GM20431 (cell line): Measurements from ENCODE around the gene RAB11FIP5.

Experiments
- in situ Hi-C: fragments of 300-500 bp; cut with MseI, MboI; formaldehyde crosslinking; loops from one replicate; pipeline ENCODE4 v1.15.0; 2020; ENCODE audit warnings: low sequenced_read_pairs; ENCODE audit not compliant: unreplicated experiment

Gene RAB11FIP5

DNA sequence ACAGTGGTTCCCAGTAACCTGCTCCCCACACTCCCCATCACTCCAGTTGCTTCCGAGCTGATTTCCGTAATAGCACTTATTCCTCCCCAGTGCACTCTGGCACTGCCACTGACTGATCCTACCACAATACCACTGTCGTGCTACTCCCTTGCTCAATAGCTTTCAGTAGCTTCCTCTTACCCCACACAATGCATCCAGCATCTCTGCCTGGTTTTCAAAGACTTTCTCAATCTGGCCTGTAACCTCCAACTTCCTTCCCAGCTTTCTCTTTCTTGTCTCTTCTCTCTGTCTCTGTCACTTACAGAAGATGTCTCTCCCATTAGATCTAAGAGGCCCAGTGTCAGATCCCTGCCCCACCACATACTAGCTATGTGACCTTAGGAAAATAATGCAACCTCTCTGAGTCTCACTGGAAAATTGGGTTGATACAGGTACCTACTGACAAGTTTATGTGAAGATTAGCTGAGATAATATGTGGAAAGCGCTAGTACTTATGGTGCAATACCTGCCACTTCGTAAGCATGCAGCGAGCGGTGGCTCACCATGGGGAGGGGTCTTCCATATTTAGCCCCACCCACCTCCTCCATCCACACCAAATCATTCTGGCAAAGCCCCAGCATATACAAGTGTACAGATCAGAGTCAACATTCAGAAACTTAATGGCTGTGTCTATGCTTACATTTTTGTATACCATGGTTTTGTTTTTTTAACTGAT is 77.9 kb downstream of the RAB11FIP5 start:
- in situ Hi-C loops, result no loop called here

DNA sequence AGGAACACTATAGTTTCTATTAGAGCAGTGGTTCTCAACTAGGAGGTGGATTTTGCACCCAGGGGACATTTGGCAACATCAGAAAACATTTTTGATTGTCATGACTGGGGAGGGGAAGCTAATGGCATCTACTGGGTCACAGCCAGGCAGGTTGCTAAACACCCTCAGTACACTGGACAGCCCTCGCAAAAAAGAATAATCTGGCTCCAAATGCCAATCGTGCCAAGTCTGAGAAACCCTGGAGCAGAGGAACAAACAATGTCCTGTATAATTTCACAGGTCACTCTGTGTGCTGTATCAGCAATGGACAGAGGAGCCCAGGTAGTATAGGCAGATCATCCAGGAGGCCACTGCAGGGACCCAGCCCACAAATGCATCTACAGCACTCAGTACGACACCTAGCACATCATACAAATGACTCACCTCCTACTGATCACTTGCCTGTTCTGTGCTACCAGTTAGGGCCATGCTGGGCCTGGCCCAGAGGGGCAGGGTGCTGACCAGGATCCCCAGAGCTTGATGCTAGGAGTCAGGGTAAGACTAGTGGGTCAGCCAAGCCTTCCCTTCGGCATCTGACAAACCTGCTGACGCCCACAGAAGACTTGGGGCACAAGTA is 78.9 kb downstream of the RAB11FIP5 start:
- in situ Hi-C loops, result no loop called here

DNA sequence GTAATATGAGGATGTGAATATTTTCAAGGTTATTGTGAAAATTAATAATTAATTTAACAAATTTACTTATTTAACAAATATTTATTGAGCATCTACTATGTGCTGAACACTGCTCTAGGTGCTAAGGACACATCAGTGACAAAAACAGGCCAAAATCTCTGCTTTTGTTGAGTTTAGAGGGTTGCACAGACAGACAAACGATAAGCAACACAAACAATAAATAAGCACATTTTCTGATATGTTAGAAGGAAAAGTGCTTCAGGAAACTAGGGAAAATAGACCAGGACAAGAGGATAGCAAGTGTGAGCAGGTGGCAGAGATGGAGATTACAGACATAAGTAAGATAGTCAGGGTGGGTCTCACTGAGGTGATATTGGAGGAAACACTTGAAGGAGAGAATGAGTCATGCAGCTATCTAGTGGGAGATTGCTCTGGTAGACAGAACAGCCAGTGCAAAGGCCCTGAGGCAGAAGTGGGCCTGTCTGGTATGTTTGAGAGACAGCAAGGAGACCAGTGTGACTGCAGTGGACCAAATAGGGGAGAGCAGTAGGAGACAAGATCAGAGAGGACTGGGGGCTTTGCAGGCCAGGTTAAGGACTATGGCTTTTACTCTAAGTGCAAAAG is 79.5 kb downstream of the RAB11FIP5 start:
- in situ Hi-C loops, result no loop called here

DNA sequence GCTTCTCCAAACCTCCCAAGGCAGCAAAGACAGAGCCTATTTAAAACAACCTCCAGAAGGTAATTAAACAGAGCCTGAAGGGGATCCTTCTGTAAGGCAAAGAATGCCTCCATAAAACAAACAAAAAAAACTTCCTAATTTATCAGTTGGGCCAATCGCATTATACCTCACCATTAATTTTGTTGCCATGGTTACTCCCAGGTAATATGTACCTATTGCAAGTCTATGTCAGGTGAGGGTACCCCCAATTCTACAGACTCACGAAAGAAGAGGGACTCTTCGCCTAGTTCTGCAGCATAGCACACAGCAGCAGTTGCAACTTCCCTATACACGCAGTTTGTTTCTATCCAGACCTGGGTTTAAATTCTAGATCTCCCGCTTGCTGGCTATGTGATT is 80.0 kb downstream of the RAB11FIP5 start:
- in situ Hi-C loops, result no loop called here

DNA sequence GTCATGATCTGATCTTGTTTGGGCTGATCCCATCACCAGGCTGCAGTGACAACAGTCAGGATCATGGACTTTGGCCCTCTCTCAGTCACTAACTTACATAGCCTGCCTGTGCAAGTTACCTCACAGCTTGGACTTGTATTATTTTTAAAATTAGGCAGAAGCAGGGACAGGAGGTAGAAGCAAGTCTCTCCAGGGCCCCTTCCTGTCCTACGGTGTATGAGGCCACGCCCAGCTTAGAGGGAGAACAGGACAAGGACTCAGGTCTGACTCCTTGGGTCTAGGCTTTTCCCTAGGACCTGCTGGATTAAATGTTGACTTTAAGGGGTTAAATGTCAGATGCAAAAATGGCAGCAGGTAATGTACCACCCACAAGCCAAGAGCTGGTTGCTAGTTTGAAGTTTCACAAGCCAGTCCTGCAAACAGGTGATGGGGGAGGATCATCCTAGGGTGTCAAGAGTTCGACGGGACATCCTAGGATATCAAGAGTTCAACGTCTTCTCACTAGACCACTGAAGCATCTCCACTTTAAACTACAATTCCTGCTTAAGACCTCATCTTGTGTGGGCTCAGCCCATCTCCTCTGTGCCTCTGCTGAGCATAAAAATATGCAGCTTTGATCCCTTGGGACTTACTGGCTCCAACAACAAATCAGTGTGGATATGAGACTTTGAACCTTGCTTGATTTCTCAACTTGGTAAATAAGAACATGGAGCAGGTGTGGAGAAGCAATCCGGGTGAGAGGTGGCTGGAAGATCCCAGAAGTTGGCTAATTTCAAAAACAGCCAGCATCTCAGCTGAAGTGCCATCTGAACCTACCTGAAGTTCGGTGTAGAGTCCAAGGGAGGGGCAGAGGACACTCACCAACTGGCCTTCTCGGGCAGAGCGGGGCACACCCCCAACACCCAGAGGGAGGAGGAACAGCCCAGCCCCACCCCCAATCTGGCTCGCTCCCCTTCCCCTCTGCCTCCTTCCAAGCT is 80.7 kb downstream of the RAB11FIP5 start:
- in situ Hi-C loops, result no loop called here

DNA sequence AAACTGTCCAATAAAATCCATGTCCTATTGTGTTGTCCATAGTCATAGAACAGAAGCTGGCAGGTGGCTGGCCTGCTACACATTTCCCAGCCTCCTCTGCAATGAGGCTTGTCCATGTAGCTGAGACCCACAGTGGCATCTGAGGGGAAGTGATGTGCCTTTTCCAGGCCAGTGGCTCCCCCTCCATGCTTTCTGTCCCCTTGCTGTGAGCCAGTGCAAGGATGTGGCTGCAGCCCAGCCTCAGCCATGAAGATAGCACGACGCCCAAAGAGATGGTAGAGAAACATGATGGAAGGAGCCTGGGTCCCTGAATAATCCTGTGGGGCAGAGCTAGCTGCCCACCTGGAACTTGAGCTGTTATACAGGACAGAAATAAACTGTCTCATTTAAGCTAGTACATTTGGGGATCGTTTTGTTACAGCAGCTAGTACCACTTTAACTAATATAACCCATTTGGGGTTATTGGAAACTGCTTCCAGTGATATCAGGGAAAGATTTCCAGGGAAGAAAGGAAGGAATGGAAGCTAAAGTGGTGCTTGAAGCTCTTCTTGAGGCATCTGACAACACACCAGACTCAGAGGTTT is 81.6 kb downstream of the RAB11FIP5 start:
- in situ Hi-C loops, result no loop called here

DNA sequence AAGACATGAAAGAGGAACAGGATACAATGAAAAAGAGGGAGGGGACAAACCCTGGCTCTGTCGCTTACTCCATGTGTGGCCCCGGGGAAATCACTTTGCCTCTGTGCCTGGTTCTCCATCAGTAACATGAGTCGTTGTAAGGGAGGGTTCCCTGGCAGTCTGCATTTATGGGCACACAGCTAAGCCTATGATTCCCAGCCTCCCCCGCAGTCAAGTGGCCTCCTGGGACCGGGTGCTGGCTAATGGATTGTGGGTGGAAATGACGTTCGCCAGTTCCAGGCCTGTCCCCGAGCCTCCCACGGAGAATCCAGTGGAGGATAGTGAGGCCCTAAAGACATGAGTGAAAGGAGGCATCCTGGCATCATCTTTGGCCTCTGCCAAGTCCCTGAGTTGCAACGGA is 83.9 kb downstream of the RAB11FIP5 start:
- in situ Hi-C loops, result no loop called here

DNA sequence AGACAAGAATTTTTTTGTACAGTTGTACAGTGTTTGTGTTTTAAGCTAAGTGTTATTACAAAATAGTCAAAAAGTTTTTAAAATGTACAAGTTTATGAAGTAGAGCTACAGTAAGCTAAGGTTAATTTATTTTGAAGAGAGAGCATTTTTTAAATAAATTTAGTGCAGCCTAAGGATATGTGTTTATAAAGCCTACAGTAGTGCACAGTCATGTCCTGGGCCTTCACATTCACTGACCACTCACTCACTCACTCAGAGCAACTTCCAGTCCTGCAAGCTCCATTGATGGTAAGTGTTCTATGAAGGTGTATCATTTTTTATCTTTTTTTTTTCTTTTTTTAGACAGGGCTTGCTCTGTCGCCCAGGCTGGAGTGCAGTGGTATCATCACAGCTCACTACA is 85.4 kb downstream of the RAB11FIP5 start:
- in situ Hi-C loops, result no loop called here

DNA sequence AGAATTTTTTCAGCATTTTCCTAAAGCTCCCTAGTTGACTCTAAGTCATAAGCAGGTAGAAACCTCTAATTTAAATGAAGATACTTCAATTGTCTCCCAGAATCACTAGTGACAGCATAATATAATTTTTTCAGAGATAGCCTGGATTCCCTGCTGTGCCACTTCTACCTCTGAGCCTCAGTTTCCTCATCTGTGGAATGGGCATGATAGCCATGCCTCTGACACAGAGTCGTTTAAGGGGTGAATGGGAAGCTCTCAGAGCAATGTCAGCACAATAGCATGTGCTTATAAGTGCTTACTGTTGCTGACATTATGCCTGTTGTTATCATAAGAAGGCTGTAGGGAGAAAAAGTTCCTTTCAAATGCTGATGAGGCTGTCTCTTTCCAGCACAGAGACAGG is 89.3 kb downstream of the RAB11FIP5 start:
- in situ Hi-C loops, result no loop called here
